Measurements from ENCODE around the gene HS3ST3B1. TPM values are rescaled to one million over a fixed set of nuclear protein-coding genes. Genes with fewer than 3 reads are reported as not detected.

Gene HS3ST3B1
- total RNA-seq, 6 experiments from 2014 or later = 18.3 to 24.6 (median 22.3) TPM

GRCh38 chr17:14366199-14366598, 65.3 kb downstream of the HS3ST3B1 start:
- Mint-ChIP-seq H3K9me3 (no peaks in the 10 kb centered on the region), H3K36me3 (ENCODE audit: low read depth) (no peaks in the 10 kb centered on the region), H3K27ac (no peak overlapping the region), H3K4me3 (no peak overlapping the region), H3K4me1 (ENCODE audit: low read depth) (no peaks in the 10 kb centered on the region), H3K27me3 (ENCODE audit: insufficient read depth) (peaks cover 3% of the 10 kb centered on the region)
- DNase-seq = no peak
- TF ChIP-seq CTCF (IDR thresholded peaks at IDR 0.05) = no peak

GRCh38 chr17:14372461-14372860, 71.6 kb downstream of the HS3ST3B1 start:
- DNase-seq = no peak
- H3K4me1 Mint-ChIP-seq (ENCODE audit: low read depth) = peaks cover 12% of the 10 kb centered on the region
- no peaks in the 10 kb centered on the region for H3K9me3 Mint-ChIP-seq
- no peak overlapping the region for H3K27ac Mint-ChIP-seq
- no peak for TF ChIP-seq CTCF (IDR thresholded peaks at IDR 0.05)
- no peaks in the 10 kb centered on the region for H3K36me3 Mint-ChIP-seq (ENCODE audit: low read depth)
- no peak overlapping the region for H3K4me3 Mint-ChIP-seq
- peaks cover 3% of the 10 kb centered on the region for H3K27me3 Mint-ChIP-seq (ENCODE audit: insufficient read depth)

- Mint-ChIP-seq H3K9me3 (no peaks in the 10 kb centered on the region), H3K4me3 (no peak overlapping the region), H3K4me1 (ENCODE audit: low read depth) (peaks cover 12% of the 10 kb centered on the region), H3K27me3 (ENCODE audit: insufficient read depth) (peaks cover 4% of the 10 kb centered on the region), H3K36me3 (ENCODE audit: low read depth) (no peaks in the 10 kb centered on the region), H3K27ac (no peak overlapping the region)
- no peak for TF ChIP-seq CTCF (IDR thresholded peaks at IDR 0.05)
- no peak for DNase-seq
Observed at GRCh38 chr17:14372905-14373613, 72.2 kb downstream of the HS3ST3B1 start.

GRCh38 chr17:14373614-14374259, 72.9 kb downstream of the HS3ST3B1 start:
- Mint-ChIP-seq H3K4me1 (ENCODE audit: low read depth) (peaks cover 12% of the 10 kb centered on the region), H3K4me3 (no peak overlapping the region), H3K36me3 (ENCODE audit: low read depth) (no peaks in the 10 kb centered on the region), H3K9me3 (no peaks in the 10 kb centered on the region), H3K27me3 (ENCODE audit: insufficient read depth) (peaks cover 2% of the 10 kb centered on the region; the same call in 1 of the 2 replicates), H3K27ac (no peak overlapping the region)
- no peak for TF ChIP-seq CTCF (IDR thresholded peaks at IDR 0.05)
- no peak for DNase-seq

GRCh38 chr17:14374268-14374667, 73.4 kb downstream of the HS3ST3B1 start:
- Mint-ChIP-seq H3K9me3 (no peaks in the 10 kb centered on the region), H3K27ac (no peak overlapping the region), H3K4me1 (ENCODE audit: low read depth) (peaks cover 12% of the 10 kb centered on the region), H3K36me3 (ENCODE audit: low read depth) (no peaks in the 10 kb centered on the region), H3K27me3 (ENCODE audit: insufficient read depth) (peaks cover 2% of the 10 kb centered on the region), H3K4me3 (no peak overlapping the region)
- TF ChIP-seq CTCF (IDR thresholded peaks at IDR 0.05) = no peak
- no peak for DNase-seq
